SK-N-SH (cell line): Measurements from ENCODE around the gene RFX7.
"Not testable (repeated sequence)": the region's sequence is repeated elsewhere in the genome, so short reads cannot be mapped to it uniquely, and the experiment has no call there.

Experiments used
- EZH2phosphoT487 ChIP-seq: fragments of 200-600 bp; sonication (generic); IDR thresholded peaks from 2 replicates; pipeline ENCODE4 v1.6.1; 2017; ENCODE audit warnings: low read depth, mixed run types, mild to moderate bottlenecking, antibody characterized with exemption, moderate library complexity, borderline replicate concordance
- FOXM1 ChIP-seq: IDR thresholded peaks from 2 replicates; pipeline ENCODE4 v1.4.0; 2012; ENCODE audit warnings: low read depth, mild to moderate bottlenecking
- GABPA ChIP-seq: IDR thresholded peaks from 2 replicates; pipeline ENCODE4 v1.4.0; 2012; ENCODE audit warnings: low read depth, mild to moderate bottlenecking
- MXI1 ChIP-seq: IDR thresholded peaks from 2 replicates; pipeline ENCODE4 v1.6.1; 2012; ENCODE audit warnings: mild to moderate bottlenecking, low read depth, low read length, improper control_type of control experiment
- NFIC ChIP-seq: IDR thresholded peaks from 2 replicates; pipeline ENCODE4 v1.4.0; 2012; ENCODE audit warnings: borderline replicate concordance
- NRF1 ChIP-seq: IDR thresholded peaks from 2 replicates; pipeline ENCODE4 v1.6.1; 2012; ENCODE audit warnings: low read depth, mild to moderate bottlenecking, low read length
- POLR2AphosphoS5 ChIP-seq: IDR thresholded peaks from 2 replicates; pipeline ENCODE4 v1.6.1; 2012; ENCODE audit warnings: low read depth, low read length
- RCOR1 ChIP-seq: fragments of 150-350 bp; IDR thresholded peaks from 2 replicates; pipeline ENCODE4 v1.6.1; 2017; ENCODE audit warnings: antibody characterized with exemption, low read length
- TF ChIP-seq, protein P1 (sequence below): fragments of 200-600 bp; sonication (generic); IDR thresholded peaks from 2 replicates; pipeline ENCODE4 v1.6.1; 2017; ENCODE audit warnings: antibody characterized with exemption, mild to moderate bottlenecking, moderate library complexity
- TF ChIP-seq, protein P2 (sequence below): IDR thresholded peaks from 2 replicates; pipeline ENCODE4 v1.4.0; 2012; ENCODE audit warnings: low read depth, borderline replicate concordance

DNA sequence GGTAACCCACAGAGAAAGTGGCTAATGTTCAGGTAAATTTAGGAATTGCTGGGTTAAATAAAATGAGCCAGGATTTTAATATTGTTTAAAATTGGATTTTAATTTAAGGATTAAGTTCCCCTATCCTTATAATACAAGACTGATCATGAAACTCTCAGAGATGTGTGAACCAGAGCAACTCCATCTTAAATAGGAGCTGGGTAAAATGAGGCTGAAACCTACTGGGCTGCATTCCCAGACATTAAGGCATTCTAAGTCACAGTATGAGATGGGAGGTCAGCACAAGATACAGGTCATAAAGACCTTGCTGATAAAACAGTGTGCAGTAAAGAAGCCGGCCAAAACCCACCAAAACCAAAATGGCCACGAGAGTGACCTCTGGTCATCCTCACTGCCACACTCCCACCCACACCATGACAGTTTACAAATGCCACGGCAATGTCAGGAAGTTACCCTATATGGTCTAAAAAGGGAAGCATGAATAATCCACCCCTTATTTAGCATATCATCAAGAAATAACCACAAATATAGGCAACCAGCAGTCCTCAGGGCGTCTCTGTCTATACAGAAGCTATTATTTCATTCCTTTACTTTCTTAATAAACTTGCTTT is 40.3 kb downstream of the RFX7 start:
- not testable (repeated sequence) for TF ChIP-seq NRF1, GABPA, FOXM1, RCOR1, POLR2AphosphoS5, EZH2phosphoT487, NFIC, MXI1
- TF ChIP-seq, protein P1, sequence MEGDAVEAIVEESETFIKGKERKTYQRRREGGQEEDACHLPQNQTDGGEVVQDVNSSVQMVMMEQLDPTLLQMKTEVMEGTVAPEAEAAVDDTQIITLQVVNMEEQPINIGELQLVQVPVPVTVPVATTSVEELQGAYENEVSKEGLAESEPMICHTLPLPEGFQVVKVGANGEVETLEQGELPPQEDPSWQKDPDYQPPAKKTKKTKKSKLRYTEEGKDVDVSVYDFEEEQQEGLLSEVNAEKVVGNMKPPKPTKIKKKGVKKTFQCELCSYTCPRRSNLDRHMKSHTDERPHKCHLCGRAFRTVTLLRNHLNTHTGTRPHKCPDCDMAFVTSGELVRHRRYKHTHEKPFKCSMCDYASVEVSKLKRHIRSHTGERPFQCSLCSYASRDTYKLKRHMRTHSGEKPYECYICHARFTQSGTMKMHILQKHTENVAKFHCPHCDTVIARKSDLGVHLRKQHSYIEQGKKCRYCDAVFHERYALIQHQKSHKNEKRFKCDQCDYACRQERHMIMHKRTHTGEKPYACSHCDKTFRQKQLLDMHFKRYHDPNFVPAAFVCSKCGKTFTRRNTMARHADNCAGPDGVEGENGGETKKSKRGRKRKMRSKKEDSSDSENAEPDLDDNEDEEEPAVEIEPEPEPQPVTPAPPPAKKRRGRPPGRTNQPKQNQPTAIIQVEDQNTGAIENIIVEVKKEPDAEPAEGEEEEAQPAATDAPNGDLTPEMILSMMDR: not testable (repeated sequence)
- TF ChIP-seq, protein P2, sequence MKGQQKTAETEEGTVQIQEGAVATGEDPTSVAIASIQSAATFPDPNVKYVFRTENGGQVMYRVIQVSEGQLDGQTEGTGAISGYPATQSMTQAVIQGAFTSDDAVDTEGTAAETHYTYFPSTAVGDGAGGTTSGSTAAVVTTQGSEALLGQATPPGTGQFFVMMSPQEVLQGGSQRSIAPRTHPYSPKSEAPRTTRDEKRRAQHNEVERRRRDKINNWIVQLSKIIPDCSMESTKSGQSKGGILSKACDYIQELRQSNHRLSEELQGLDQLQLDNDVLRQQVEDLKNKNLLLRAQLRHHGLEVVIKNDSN: not testable (repeated sequence)
